ENCODE results near the gene AGAP1. TPM values are rescaled to one million over a fixed set of nuclear protein-coding genes. Genes with fewer than 3 reads are reported as not detected.

The AGAP1 gene
- total RNA-seq, 1 donor from 2014 or later, result 39.4 TPM

DNA sequence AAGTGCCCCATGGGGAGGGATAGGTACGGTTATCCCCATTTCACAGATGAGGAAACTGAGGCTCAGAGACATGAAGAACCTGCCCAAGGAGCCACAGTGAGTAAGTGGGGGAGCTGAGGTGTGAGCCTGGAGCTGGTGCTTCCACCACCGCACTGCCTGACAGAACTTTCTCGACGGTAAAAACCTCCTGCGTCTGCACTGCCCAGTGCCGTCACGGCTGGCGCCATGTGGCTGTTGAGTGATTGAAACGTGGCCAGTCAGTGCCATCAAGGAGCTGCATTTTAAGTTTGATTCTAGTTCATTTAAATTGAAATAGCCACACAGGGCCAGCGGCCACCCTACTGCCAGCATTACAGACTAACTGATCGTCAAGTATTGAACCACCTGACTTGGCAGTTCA lies 217.1 kb downstream of the AGAP1 start:
- peaks cover 18% of the 10 kb centered on the region for H3K4me1 ChIP-seq (ENCODE audit: insufficient read depth, low read length)
- H3K36me3 ChIP-seq (ENCODE audit: insufficient read depth, low read length), result no peaks in the 10 kb centered on the region
- no peaks in the 10 kb centered on the region for H3K27me3 ChIP-seq (ENCODE audit: insufficient read depth, low read length)
- peaks cover 25% of the 10 kb centered on the region for H3K4me1 Mint-ChIP-seq (ENCODE audit: low read depth, unreplicated experiment)
- H4K20me1 ChIP-seq (ENCODE audit: insufficient read depth, low read length), result peaks cover 48% of the 10 kb centered on the region
- TF ChIP-seq, protein P1, sequence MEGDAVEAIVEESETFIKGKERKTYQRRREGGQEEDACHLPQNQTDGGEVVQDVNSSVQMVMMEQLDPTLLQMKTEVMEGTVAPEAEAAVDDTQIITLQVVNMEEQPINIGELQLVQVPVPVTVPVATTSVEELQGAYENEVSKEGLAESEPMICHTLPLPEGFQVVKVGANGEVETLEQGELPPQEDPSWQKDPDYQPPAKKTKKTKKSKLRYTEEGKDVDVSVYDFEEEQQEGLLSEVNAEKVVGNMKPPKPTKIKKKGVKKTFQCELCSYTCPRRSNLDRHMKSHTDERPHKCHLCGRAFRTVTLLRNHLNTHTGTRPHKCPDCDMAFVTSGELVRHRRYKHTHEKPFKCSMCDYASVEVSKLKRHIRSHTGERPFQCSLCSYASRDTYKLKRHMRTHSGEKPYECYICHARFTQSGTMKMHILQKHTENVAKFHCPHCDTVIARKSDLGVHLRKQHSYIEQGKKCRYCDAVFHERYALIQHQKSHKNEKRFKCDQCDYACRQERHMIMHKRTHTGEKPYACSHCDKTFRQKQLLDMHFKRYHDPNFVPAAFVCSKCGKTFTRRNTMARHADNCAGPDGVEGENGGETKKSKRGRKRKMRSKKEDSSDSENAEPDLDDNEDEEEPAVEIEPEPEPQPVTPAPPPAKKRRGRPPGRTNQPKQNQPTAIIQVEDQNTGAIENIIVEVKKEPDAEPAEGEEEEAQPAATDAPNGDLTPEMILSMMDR (IDR thresholded peaks at IDR 0.05; ENCODE audit: insufficient read depth, low read depth, low read length), result no peak
- no peak for TF ChIP-seq EZH2 (IDR thresholded peaks at IDR 0.05; ENCODE audit: insufficient read depth, low read length)
- no peak overlapping the region for H3K4me3 ChIP-seq (ENCODE audit: insufficient read depth, low read depth, low read length)
- no peaks in the 10 kb centered on the region for H3K9me3 ChIP-seq (ENCODE audit: insufficient read depth, low read depth, low read length)
- H3K27ac Mint-ChIP-seq (ENCODE audit: unreplicated experiment), result no peak overlapping the region
- H3K9me3 Mint-ChIP-seq (ENCODE audit: unreplicated experiment), result peaks cover 1% of the 10 kb centered on the region
- H3K9ac ChIP-seq (ENCODE audit: low read length), result no peak overlapping the region
- peaks cover 7% of the 10 kb centered on the region for H3K36me3 Mint-ChIP-seq (ENCODE audit: low read depth, unreplicated experiment)
- H3K4me3 Mint-ChIP-seq (ENCODE audit: unreplicated experiment), result no peak overlapping the region
- H2AFZ ChIP-seq (ENCODE audit: low read depth, low read length), result no peak overlapping the region
- DNase-seq (ENCODE audit: low read depth) (no peak), FAIRE-seq (no peak)
- H3K79me2 ChIP-seq (ENCODE audit: insufficient read depth, low read length), result peaks cover 4% of the 10 kb centered on the region
- H3K4me2 ChIP-seq (ENCODE audit: low read length), result no peak overlapping the region
- no peaks in the 10 kb centered on the region for H3K27me3 Mint-ChIP-seq (ENCODE audit: low read depth, unreplicated experiment)
- H3K27ac ChIP-seq (ENCODE audit: low read depth, low read length), result no peak overlapping the region

DNA sequence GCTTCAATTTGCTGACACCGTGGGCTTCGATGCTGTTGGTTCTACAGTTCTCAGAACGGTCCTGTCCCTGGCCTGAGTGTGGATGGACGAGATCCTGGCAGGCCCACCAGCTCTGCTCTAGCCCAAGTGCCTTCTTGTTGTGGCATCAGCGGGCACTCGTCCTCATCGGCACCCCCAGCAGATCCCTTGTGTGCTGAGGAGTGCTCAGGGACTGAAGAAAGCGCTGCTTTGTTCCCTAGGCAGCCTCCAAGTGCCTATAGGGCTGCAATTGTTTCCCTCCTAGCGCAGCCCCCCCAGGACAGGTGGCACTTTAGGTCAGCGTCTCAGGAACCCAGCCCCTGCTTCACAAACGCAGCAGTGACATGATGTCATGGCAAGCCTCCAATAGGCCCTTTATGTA lies 217.7 kb downstream of the AGAP1 start:
- no peaks in the 10 kb centered on the region for H3K27me3 ChIP-seq (ENCODE audit: insufficient read depth, low read length)
- peaks cover 18% of the 10 kb centered on the region for H3K4me1 ChIP-seq (ENCODE audit: insufficient read depth, low read length)
- H3K4me3 ChIP-seq (ENCODE audit: insufficient read depth, low read depth, low read length), result no peak overlapping the region
- peaks cover 54% of the 10 kb centered on the region for H4K20me1 ChIP-seq (ENCODE audit: insufficient read depth, low read length)
- Mint-ChIP-seq H3K36me3 (ENCODE audit: low read depth, unreplicated experiment) (peaks cover 7% of the 10 kb centered on the region), H3K4me1 (ENCODE audit: low read depth, unreplicated experiment) (peaks cover 25% of the 10 kb centered on the region), H3K4me3 (ENCODE audit: unreplicated experiment) (no peak overlapping the region), H3K9me3 (ENCODE audit: unreplicated experiment) (peaks cover 1% of the 10 kb centered on the region), H3K27ac (ENCODE audit: unreplicated experiment) (no peak overlapping the region), H3K27me3 (ENCODE audit: low read depth, unreplicated experiment) (no peaks in the 10 kb centered on the region)
- H3K36me3 ChIP-seq (ENCODE audit: insufficient read depth, low read length), result no peaks in the 10 kb centered on the region
- DNase-seq (ENCODE audit: low read depth), result no peak
- no peak overlapping the region for H3K27ac ChIP-seq (ENCODE audit: low read depth, low read length)
- H3K9ac ChIP-seq (ENCODE audit: low read length), result no peak overlapping the region
- H2AFZ ChIP-seq (ENCODE audit: low read depth, low read length), result no peak overlapping the region
- no peak for FAIRE-seq
- TF ChIP-seq, protein P1 (IDR thresholded peaks at IDR 0.05; ENCODE audit: insufficient read depth, low read depth, low read length), result no peak
- TF ChIP-seq EZH2 (IDR thresholded peaks at IDR 0.05; ENCODE audit: insufficient read depth, low read length), result no peak
- H3K4me2 ChIP-seq (ENCODE audit: low read length), result no peak overlapping the region
- no peaks in the 10 kb centered on the region for H3K9me3 ChIP-seq (ENCODE audit: insufficient read depth, low read depth, low read length)
- peaks cover 4% of the 10 kb centered on the region for H3K79me2 ChIP-seq (ENCODE audit: insufficient read depth, low read length)

DNA sequence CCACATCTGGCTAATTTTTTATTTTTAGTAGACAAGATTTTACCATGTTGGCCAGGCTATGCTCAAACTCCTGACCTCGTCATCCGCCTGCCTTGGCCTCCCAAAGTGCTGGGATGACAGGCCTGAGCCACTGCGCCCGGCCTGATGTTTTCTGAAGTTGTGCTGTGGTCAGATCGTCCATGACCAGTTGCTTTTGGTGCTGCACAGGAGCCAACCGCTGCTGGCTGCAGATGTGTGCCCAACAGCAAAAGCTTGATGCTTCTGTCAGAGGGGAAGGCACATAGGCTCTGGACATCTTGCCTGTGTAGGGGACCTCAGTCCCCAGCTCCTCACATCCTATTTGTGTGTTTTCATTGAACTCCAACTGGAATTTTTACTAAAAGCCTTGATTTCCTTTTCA lies 218.3 kb downstream of the AGAP1 start:
- no peak overlapping the region for H2AFZ ChIP-seq (ENCODE audit: low read depth, low read length)
- no peak overlapping the region for H3K27ac ChIP-seq (ENCODE audit: low read depth, low read length)
- no peaks in the 10 kb centered on the region for H3K9me3 ChIP-seq (ENCODE audit: insufficient read depth, low read depth, low read length)
- no peak overlapping the region for H3K27ac Mint-ChIP-seq (ENCODE audit: unreplicated experiment)
- H3K27me3 Mint-ChIP-seq (ENCODE audit: low read depth, unreplicated experiment), result no peaks in the 10 kb centered on the region
- DNase-seq (ENCODE audit: low read depth) (no peak), FAIRE-seq (no peak)
- peaks cover 53% of the 10 kb centered on the region for H4K20me1 ChIP-seq (ENCODE audit: insufficient read depth, low read length)
- no peaks in the 10 kb centered on the region for H3K36me3 ChIP-seq (ENCODE audit: insufficient read depth, low read length)
- H3K79me2 ChIP-seq (ENCODE audit: insufficient read depth, low read length), result peaks cover 4% of the 10 kb centered on the region
- peaks cover 25% of the 10 kb centered on the region for H3K4me1 Mint-ChIP-seq (ENCODE audit: low read depth, unreplicated experiment)
- peaks cover 7% of the 10 kb centered on the region for H3K36me3 Mint-ChIP-seq (ENCODE audit: low read depth, unreplicated experiment)
- H3K4me3 ChIP-seq (ENCODE audit: insufficient read depth, low read depth, low read length), result no peak overlapping the region
- H3K4me2 ChIP-seq (ENCODE audit: low read length), result no peak overlapping the region
- peaks cover 1% of the 10 kb centered on the region for H3K9me3 Mint-ChIP-seq (ENCODE audit: unreplicated experiment)
- H3K27me3 ChIP-seq (ENCODE audit: insufficient read depth, low read length), result no peaks in the 10 kb centered on the region
- H3K4me1 ChIP-seq (ENCODE audit: insufficient read depth, low read length), result peaks cover 18% of the 10 kb centered on the region
- H3K9ac ChIP-seq (ENCODE audit: low read length), result no peak overlapping the region
- no peak for TF ChIP-seq EZH2 (IDR thresholded peaks at IDR 0.05; ENCODE audit: insufficient read depth, low read length)
- TF ChIP-seq, protein P1 (IDR thresholded peaks at IDR 0.05; ENCODE audit: insufficient read depth, low read depth, low read length), result no peak
- no peak overlapping the region for H3K4me3 Mint-ChIP-seq (ENCODE audit: unreplicated experiment)
